Caco-2 (cell line): ENCODE measurements around the gene DDAH2. TPM values are rescaled to one million over a fixed set of nuclear protein-coding genes. Genes with fewer than 3 reads are reported as not detected.

Source experiments
- BruUV-seq: library from RNA; stranded (reverse); fragments of 400-500 nt; replicated peaks from 2 replicates; lab custom pipeline; 2021; lab: Mats Ljungman, UMichigan
- CTCF ChIA-PET: fragments of 300-600 bp; sonication (Branson Sonifier 250); formaldehyde crosslinking; loops from one replicate; lab custom pipeline; 2022; ENCODE audit warnings: antibody characterized with exemption; lab: Charles Lee
- POLR2A ChIA-PET: fragments of 300-600 bp; sonication (Branson Sonifier 250); formaldehyde crosslinking; loops from one replicate; lab custom pipeline; 2022; ENCODE audit warnings: antibody characterized with exemption; lab: Charles Lee
- DNase-seq, 2 experiments: peaks; one replicate each; pipeline versions ENCODE4 v3.0.0 to v3.0.0-alpha.2; 2020 to 2022
- H3K27me3 ChIP-seq: replicated peaks from 2 replicates; pipeline ENCODE4 v1.6.0; 2011; ENCODE audit warnings: low read length; ENCODE audit not compliant: control insufficient read depth, insufficient read depth
- H3K36me3 ChIP-seq: 2 replicates; pipeline ENCODE4 v1.5.1; 2011; ENCODE audit warnings: low read length; ENCODE audit not compliant: control insufficient read depth, insufficient read depth
- H3K4me1 ChIP-seq: fragments of 250-450 bp; sonication (Bioruptor Pico); 2 replicates; pipeline ENCODE4 v1.5.1; 2020; ENCODE audit warnings: mild to moderate bottlenecking
- H3K4me3 ChIP-seq: 2 replicates; pipeline ENCODE4 v1.5.1; 2011; ENCODE audit warnings: low read depth, mild to moderate bottlenecking, control low read depth, low read length
- H3K9me3 ChIP-seq: fragments of 250-450 bp; sonication (Bioruptor Pico); 2 replicates; pipeline ENCODE4 v1.5.1; 2020; ENCODE audit warnings: mild to moderate bottlenecking, moderate library complexity
- H3K27ac Mint-ChIP-seq: one replicate; pipeline ENCODE4 v1.8.0; 2022; ENCODE audit warnings: mixed read lengths; ENCODE audit not compliant: unreplicated experiment
- H3K27me3 Mint-ChIP-seq: one replicate; pipeline ENCODE4 v1.8.0; 2022; ENCODE audit warnings: mixed read lengths; ENCODE audit not compliant: insufficient read depth, unreplicated experiment
- H3K36me3 Mint-ChIP-seq: one replicate; pipeline ENCODE4 v1.8.0; 2022; ENCODE audit warnings: mild to moderate bottlenecking, mixed read lengths; ENCODE audit not compliant: insufficient read depth, unreplicated experiment
- H3K4me1 Mint-ChIP-seq: one replicate; pipeline ENCODE4 v1.8.0; 2022; ENCODE audit warnings: low read depth, mixed read lengths; ENCODE audit not compliant: unreplicated experiment
- H3K4me3 Mint-ChIP-seq: one replicate; pipeline ENCODE4 v1.8.0; 2022; ENCODE audit warnings: mild to moderate bottlenecking, moderate library complexity, mixed read lengths; ENCODE audit not compliant: unreplicated experiment
- H3K9me3 Mint-ChIP-seq: one replicate; pipeline ENCODE4 v1.8.0; 2022; ENCODE audit warnings: mixed read lengths; ENCODE audit not compliant: unreplicated experiment
- intact Hi-C: fragments of 100-400 bp; cut with micrococcal nuclease; formaldehyde crosslinking; loops from one replicate; pipeline ENCODE4 v1.10.0; 2022; ENCODE audit not compliant: unreplicated experiment
- total RNA-seq: library from RNA; stranded (reverse); gene quantifications from 2 replicates; pipeline ENCODE4 v1.2.3, GENCODE V29; 2022
- TF ChIP-seq, protein P1 (sequence below), 2 experiments: fragments of 200-600 bp in 1 of 2; IDR thresholded peaks; 1 replicate in 1 of 2; 2 replicates in 1 of 2; pipeline versions ENCODE4 v1.5.1 to v1.8.0; 2011 to 2022; ENCODE audit warnings: antibody characterized with exemption in 1 of 2, control low read depth in 1 of 2, inconsistent platforms in 1 of 2, low read depth in 1 of 2, low read length in 1 of 2, mild to moderate bottlenecking in 1 of 2, moderate library complexity in 1 of 2; ENCODE audit not compliant: insufficient read depth in 1 of 2, severe bottlenecking in 1 of 2, unreplicated experiment in 1 of 2

DDAH2 gene
- total RNA-seq, 1 experiment from 2014 or later = 82.4 TPM

DNA sequence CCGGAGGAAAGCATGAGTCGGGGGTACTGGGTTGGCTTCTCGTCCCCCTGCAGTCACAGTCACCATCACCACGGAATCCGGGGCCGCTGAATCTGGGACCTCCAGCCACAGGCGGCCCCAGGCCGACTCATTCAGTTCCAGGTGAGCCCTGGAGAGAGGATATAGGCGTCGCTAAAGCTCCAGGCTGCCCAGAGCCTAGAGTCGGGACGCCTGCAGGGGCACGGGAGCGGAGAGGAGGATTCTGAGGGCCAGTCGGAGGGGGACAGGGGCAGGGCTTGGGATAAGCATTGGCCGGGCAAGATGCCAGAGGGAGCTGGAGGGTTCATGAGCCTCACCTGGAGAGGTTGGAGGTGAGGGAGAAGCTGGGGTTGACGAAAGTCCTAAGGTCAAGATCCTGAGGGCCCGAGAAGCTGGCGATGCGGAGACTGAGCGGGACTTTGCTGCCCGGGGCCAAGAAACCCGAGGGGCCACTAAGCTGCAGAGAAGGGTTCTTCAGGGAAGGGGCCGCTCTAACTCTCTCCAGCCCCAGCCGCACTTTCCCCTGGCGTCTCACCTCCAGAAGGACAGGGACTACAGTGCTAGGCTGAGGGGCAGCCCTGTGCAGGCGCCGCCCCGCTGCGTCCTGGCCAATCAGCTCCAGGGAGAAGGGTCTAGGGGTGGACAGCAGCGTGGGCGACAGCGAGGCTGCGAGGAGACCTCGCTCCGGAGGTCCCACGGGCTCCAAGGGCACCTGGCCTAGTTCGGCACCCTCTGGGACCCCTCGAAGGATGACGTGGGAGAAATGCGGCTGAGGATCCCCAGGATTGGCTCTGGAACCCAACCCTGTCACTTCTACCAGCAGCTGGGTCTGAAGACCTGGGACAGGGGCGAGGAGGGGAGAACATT lies 37.1 kb upstream of the DDAH2 start:
- no peaks in the 10 kb centered on the region for H3K9me3 ChIP-seq
- ChIA-PET CTCF (interaction anchor here (0.7 kb wide), 1 partner anchor 36 kb away, joined by 3 read pairs; no protein-coding TSS in a partner anchor), POLR2A (no interaction called here)
- no TSS peak for BruUV-seq
- Mint-ChIP-seq H3K4me1 (peaks cover 18% of the 10 kb centered on the region), H3K36me3 (peaks cover 9% of the 10 kb centered on the region), H3K4me3 (no peak overlapping the region), H3K27me3 (no peaks in the 10 kb centered on the region), H3K27ac (no peak overlapping the region), H3K9me3 (no peaks in the 10 kb centered on the region)
- H3K4me1 ChIP-seq = peaks cover 14% of the 10 kb centered on the region
- H3K4me3 ChIP-seq = no peak overlapping the region
- H3K36me3 ChIP-seq = 0 out of 2 replicates have a peak, but pooled peaks cover 1% of the 10 kb centered on the region
- H3K27me3 ChIP-seq = no peaks in the 10 kb centered on the region
- intact Hi-C loops = no loop called here
- TF ChIP-seq, protein P1, sequence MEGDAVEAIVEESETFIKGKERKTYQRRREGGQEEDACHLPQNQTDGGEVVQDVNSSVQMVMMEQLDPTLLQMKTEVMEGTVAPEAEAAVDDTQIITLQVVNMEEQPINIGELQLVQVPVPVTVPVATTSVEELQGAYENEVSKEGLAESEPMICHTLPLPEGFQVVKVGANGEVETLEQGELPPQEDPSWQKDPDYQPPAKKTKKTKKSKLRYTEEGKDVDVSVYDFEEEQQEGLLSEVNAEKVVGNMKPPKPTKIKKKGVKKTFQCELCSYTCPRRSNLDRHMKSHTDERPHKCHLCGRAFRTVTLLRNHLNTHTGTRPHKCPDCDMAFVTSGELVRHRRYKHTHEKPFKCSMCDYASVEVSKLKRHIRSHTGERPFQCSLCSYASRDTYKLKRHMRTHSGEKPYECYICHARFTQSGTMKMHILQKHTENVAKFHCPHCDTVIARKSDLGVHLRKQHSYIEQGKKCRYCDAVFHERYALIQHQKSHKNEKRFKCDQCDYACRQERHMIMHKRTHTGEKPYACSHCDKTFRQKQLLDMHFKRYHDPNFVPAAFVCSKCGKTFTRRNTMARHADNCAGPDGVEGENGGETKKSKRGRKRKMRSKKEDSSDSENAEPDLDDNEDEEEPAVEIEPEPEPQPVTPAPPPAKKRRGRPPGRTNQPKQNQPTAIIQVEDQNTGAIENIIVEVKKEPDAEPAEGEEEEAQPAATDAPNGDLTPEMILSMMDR (IDR thresholded peaks at IDR 0.05; ENCODE audit: insufficient read depth in 1 of 2, low read depth in 1 of 2, low read length in 1 of 2, severe bottlenecking in 1 of 2, unreplicated experiment in 1 of 2) = no peak
- DNase-seq = no peak

DNA sequence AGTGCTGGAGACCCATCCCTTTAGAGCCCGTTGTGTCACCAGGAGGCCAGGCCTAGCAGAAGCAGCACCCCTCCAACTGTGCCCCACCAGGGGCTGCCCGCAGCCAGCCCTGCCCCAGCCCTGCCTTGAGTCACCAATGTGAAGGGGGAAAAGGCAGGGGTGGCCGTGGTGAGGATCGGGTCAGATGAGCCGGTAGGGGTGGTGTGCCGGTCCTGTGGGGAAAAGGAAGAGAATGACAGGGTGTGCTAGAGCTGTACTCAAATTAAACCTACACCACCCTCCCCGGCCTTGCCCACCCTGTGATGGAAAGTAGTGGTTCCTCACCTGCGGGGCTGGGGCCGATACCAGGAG lies 36.4 kb upstream of the DDAH2 start:
- H3K36me3 Mint-ChIP-seq = peaks cover 11% of the 10 kb centered on the region
- Histone ChIP-seq H3K4me3 (no peak overlapping the region), H3K27me3 (no peaks in the 10 kb centered on the region), H3K36me3 (0 out of 2 replicates have a peak, but pooled peaks cover 1% of the 10 kb centered on the region), H3K4me1 (peaks cover 14% of the 10 kb centered on the region), H3K9me3 (no peaks in the 10 kb centered on the region)
- CTCF ChIA-PET = no interaction called here
- POLR2A ChIA-PET = no interaction called here
- BruUV-seq = no TSS peak
- intact Hi-C loops = no loop called here
- no peak for DNase-seq
- peak overlapping the region; percentile 53 for H3K27ac Mint-ChIP-seq
- H3K4me3 Mint-ChIP-seq = no peak overlapping the region
- H3K27me3 Mint-ChIP-seq = no peaks in the 10 kb centered on the region
- no peaks in the 10 kb centered on the region for H3K9me3 Mint-ChIP-seq
- H3K4me1 Mint-ChIP-seq = peaks cover 18% of the 10 kb centered on the region
- TF ChIP-seq, protein P1 (IDR thresholded peaks at IDR 0.05; ENCODE audit: insufficient read depth in 1 of 2, low read depth in 1 of 2, low read length in 1 of 2, severe bottlenecking in 1 of 2, unreplicated experiment in 1 of 2) = no peak

DNA sequence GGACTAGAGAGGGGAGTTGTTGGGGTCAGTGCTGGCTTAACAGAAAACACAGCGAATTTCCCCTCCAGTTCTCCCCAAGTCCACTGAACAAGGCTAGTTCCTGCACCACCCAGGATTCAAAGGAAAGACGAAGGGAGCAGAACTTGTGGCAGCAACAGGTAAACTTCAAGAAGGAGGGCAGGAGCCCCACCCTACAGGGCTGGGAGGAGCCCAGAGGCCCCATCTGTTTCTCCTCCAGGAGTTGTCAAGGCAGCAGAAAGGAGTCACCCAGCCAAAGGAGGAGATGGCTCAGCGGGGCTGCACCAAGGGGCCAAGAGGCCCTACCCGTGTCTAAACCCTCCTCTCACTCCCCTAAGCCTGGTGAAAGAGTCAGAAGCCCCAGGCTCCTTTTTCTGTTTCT lies 35.1 kb upstream of the DDAH2 start:
- intact Hi-C loops = no loop called here
- H3K27ac Mint-ChIP-seq = no peak overlapping the region
- H3K27me3 ChIP-seq = no peaks in the 10 kb centered on the region
- ChIA-PET CTCF (interaction anchor here (0.6 to 0.8 kb wide), 3 partner anchors 25 to 83 kb away, joined by 3 to 6 read pairs (median 3); partner anchors contain the start of genes ABHD16A and LY6G5C), POLR2A (no interaction called here)
- no peaks in the 10 kb centered on the region for H3K9me3 ChIP-seq
- H3K4me1 Mint-ChIP-seq = peaks cover 10% of the 10 kb centered on the region
- H3K4me3 ChIP-seq = no peak overlapping the region
- no peaks in the 10 kb centered on the region for H3K27me3 Mint-ChIP-seq
- peaks cover 9% of the 10 kb centered on the region for H3K4me1 ChIP-seq
- no peak for DNase-seq
- no TSS peak for BruUV-seq
- 0 out of 2 replicates have a peak, but pooled peaks cover 1% of the 10 kb centered on the region for H3K36me3 ChIP-seq
- TF ChIP-seq, protein P1 (IDR thresholded peaks at IDR 0.05; ENCODE audit: insufficient read depth in 1 of 2, low read depth in 1 of 2, low read length in 1 of 2, severe bottlenecking in 1 of 2, unreplicated experiment in 1 of 2) = no peak
- peaks cover 18% of the 10 kb centered on the region for H3K36me3 Mint-ChIP-seq
- H3K4me3 Mint-ChIP-seq = no peak overlapping the region
- H3K9me3 Mint-ChIP-seq = no peaks in the 10 kb centered on the region
